Nephron (organoid): Measurements from ENCODE around the gene SLMAP.

Source experiments
- H3K27ac Mint-ChIP-seq, 3 experiments: 2 replicates each; pipeline ENCODE4 v1.8.0; 2020; ENCODE audit warnings: mixed read lengths in 3 of 3, mild to moderate bottlenecking in 2 of 3, moderate library complexity in 1 of 3
- H3K27me3 Mint-ChIP-seq: 2 replicates; pipeline ENCODE4 v1.8.0; 2021; ENCODE audit warnings: low read depth, mild to moderate bottlenecking, moderate library complexity, mixed read lengths
- H3K36me3 Mint-ChIP-seq: 2 replicates; pipeline ENCODE4 v1.8.0; 2020; ENCODE audit warnings: low read depth, mixed read lengths
- H3K4me1 Mint-ChIP-seq: 2 replicates; pipeline ENCODE4 v1.8.0; 2020; ENCODE audit warnings: mixed read lengths
- H3K4me3 Mint-ChIP-seq, 3 experiments: 2 replicates each; pipeline ENCODE4 v1.8.0; 2020; ENCODE audit warnings: mild to moderate bottlenecking in 3 of 3, mixed read lengths in 3 of 3, moderate library complexity in 2 of 3
- H3K9me3 Mint-ChIP-seq: 2 replicates; pipeline ENCODE4 v1.8.0; 2020; ENCODE audit warnings: mixed read lengths
- CTCF ChIP-seq, 3 experiments: fragments of 200-600 bp; sonication (generic); IDR thresholded peaks; one replicate each; pipeline ENCODE4 v1.5.0; 2021; ENCODE audit warnings: antibody characterized with exemption in 3 of 3; ENCODE audit not compliant: unreplicated experiment in 3 of 3

SLMAP gene

GRCh38 chr3:57788624-57789018, 32.5 kb downstream of the SLMAP start:
- no peak overlapping the region for H3K27ac Mint-ChIP-seq
- H3K4me1 Mint-ChIP-seq: no peaks in the 10 kb centered on the region
- H3K4me3 Mint-ChIP-seq: no peak overlapping the region
- H3K9me3 Mint-ChIP-seq: no peaks in the 10 kb centered on the region
- no peaks in the 10 kb centered on the region for H3K27me3 Mint-ChIP-seq
- H3K36me3 Mint-ChIP-seq: no peaks in the 10 kb centered on the region
- no peak for TF ChIP-seq CTCF (IDR thresholded peaks at IDR 0.05; ENCODE audit: unreplicated experiment in 3 of 3)

GRCh38 chr3:57791245-57791644, 35.1 kb downstream of the SLMAP start:
- no peak overlapping the region for H3K4me3 Mint-ChIP-seq
- no peaks in the 10 kb centered on the region for H3K36me3 Mint-ChIP-seq
- no peaks in the 10 kb centered on the region for H3K27me3 Mint-ChIP-seq
- no peaks in the 10 kb centered on the region for H3K9me3 Mint-ChIP-seq
- no peak overlapping the region for H3K27ac Mint-ChIP-seq
- no peak for TF ChIP-seq CTCF (IDR thresholded peaks at IDR 0.05; ENCODE audit: unreplicated experiment in 3 of 3)
- peaks cover 3% of the 10 kb centered on the region for H3K4me1 Mint-ChIP-seq

GRCh38 chr3:57792198-57792597, 36.1 kb downstream of the SLMAP start:
- Mint-ChIP-seq H3K27ac (no peak overlapping the region), H3K4me3 (no peak overlapping the region), H3K36me3 (no peaks in the 10 kb centered on the region), H3K9me3 (no peaks in the 10 kb centered on the region), H3K27me3 (no peaks in the 10 kb centered on the region), H3K4me1 (peaks cover 7% of the 10 kb centered on the region)
- no peak for TF ChIP-seq CTCF (IDR thresholded peaks at IDR 0.05; ENCODE audit: unreplicated experiment in 3 of 3)

GRCh38 chr3:57793737-57794187, 37.7 kb downstream of the SLMAP start:
- Mint-ChIP-seq H3K4me3 (no peak overlapping the region), H3K9me3 (no peaks in the 10 kb centered on the region), H3K36me3 (no peaks in the 10 kb centered on the region), H3K27me3 (no peaks in the 10 kb centered on the region), H3K27ac (no peak overlapping the region), H3K4me1 (peaks cover 14% of the 10 kb centered on the region)
- no peak for TF ChIP-seq CTCF (IDR thresholded peaks at IDR 0.05; ENCODE audit: unreplicated experiment in 3 of 3)

- H3K27me3 Mint-ChIP-seq: no peaks in the 10 kb centered on the region
- H3K4me3 Mint-ChIP-seq: no peak overlapping the region
- no peak overlapping the region for H3K27ac Mint-ChIP-seq
- H3K9me3 Mint-ChIP-seq: no peaks in the 10 kb centered on the region
- H3K36me3 Mint-ChIP-seq: no peaks in the 10 kb centered on the region
- H3K4me1 Mint-ChIP-seq: peaks cover 14% of the 10 kb centered on the region
- TF ChIP-seq CTCF (IDR thresholded peaks at IDR 0.05; ENCODE audit: unreplicated experiment in 3 of 3): no peak
These were observed 38.4 kb downstream of the SLMAP start for GRCh38 chr3:57794501-57794900.

- TF ChIP-seq CTCF (IDR thresholded peaks at IDR 0.05; ENCODE audit: unreplicated experiment in 3 of 3): no peak
- no peaks in the 10 kb centered on the region for H3K9me3 Mint-ChIP-seq
- H3K27ac Mint-ChIP-seq: no peak overlapping the region
- no peaks in the 10 kb centered on the region for H3K27me3 Mint-ChIP-seq
- H3K4me1 Mint-ChIP-seq: peaks cover 14% of the 10 kb centered on the region
- no peaks in the 10 kb centered on the region for H3K36me3 Mint-ChIP-seq
- H3K4me3 Mint-ChIP-seq: no peak overlapping the region
These were observed 38.8 kb downstream of the SLMAP start for GRCh38 chr3:57794951-57795350.
